C1 segment of cervical spinal cord (tissue), 14 donors: Measurements from ENCODE around the gene CIRBP.

Source experiments
- DNase-seq, 14 donors: peaks; one replicate each; lab custom pipeline; 2025; lab: John Stamatoyannopoulos, UW

Gene CIRBP

DNA sequence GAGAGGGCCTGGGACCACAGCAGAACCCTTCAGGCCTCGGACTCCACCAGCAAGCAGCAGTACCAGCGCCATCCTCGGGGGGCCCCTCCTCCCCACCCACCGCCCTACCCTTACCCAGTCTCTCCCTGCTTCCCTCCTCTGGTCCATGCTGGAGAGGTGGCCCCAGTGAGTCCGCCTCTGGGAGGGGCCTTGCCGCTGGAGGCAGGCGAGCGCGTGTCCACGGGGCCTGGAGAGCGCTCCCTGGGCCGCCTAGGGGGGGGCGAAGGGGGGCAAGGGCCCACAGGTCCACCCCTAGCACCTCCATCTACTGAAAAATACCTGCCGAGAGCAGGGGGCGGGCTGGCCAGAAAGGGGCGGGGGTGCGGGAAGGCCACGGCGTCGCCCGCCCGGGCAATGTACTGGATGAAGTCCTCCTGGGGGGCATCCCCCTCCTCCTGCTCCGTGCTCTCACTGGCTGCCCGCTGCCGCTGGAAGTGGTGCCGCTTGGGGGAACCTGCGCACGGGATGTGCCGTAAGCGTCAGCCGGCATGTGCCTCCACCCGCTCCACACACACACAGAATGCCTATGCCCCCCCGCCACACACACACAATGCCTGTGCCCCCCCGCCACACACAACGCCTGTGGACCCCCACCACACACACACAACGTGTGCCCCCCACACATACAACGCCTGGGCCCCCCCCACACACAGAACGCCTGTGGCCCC, 38.2 kb upstream of the CIRBP start:
- DNase-seq: no peak

DNA sequence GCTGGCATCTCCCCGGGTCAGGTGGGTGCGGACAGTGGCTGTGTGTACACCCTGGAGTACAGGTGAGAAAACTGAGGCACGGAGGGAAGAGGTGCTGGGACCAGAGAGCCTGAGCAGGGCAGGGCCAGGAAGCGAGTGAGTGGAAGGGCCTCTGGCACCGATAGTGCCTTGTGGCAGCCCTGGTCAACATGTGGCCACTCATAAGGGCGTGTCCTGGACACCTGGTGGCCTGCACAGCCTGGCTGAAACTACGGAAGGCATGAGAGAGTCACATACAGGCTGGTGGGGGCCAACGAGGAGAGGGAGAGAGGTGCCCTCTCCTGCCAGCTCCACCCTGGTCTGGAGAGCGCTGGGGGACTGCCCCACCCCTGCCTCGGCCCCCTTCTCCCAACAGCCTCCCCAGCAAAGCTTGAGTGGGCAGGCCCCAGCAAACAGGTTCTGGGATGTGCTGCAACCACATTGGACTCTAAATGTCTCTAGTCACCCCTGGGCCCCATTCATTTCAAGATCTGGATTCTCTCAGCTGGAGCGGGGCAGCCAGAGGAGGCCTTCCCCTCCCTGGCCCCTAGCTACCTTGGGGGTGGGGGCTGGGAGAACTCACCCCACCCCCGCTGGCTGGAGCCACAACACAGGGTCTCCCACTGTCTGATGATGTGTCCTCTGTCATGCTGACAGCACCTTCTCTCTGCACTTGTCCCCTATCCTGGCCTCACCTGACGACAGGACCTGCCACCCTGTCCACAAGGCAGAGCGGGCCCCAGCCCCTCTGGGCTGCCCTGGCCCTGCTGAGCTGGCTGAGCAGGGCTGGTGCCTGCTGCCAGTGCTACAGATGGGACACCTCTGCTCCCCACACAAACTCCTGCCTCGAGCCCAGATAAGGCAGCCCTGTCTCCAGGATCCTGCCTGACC, 37.1 kb upstream of the CIRBP start:
- DNase-seq: no peak

DNA sequence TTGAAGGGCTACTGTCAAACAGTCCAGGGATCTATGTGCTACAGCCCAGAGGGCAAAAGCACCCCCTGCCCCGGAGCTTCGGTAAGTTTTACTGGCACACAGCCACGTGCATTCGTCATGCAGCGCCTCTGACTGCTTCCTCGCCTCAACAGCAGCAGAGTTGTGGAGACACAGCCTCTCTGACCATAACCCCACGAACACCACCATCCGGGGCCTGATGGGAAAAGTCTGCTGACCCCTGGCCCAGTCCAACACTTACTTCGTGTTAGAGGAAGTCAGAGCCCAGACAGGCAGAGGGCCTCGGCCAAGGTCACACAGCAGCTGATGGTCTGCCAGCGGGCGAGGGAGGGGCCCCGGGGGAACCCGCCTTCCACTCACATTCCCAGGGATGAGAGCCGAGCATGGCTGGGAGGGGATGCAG, 36.5 kb upstream of the CIRBP start:
- DNase-seq: no peak

DNA sequence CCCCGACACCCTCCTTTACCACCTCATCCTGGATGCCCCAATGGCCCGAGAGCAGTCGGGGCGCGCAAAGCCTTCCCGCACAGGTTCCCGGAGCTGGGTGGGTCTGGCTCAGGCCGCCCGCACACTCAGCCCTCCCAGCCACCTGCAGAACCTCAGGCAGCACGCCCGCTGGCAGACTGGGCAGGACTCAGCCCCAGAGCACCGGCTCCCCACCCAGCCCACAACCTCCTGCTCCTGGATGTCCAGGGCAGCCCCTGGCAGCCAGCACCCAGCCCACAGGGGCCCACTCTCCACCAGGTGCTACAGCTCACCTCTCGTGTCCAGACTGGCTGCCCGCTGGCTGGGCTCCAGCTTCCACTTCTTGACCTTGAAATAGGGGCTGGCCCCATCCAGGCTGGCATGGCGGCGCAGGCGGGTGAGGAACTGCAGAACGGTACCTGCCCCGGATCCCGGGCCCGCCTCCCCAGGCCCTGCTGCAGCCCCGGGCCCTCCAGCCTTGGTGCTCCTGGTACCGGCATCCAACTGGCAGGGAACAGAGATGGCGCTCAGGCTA, 35.9 kb upstream of the CIRBP start:
- DNase-seq: no peak

DNA sequence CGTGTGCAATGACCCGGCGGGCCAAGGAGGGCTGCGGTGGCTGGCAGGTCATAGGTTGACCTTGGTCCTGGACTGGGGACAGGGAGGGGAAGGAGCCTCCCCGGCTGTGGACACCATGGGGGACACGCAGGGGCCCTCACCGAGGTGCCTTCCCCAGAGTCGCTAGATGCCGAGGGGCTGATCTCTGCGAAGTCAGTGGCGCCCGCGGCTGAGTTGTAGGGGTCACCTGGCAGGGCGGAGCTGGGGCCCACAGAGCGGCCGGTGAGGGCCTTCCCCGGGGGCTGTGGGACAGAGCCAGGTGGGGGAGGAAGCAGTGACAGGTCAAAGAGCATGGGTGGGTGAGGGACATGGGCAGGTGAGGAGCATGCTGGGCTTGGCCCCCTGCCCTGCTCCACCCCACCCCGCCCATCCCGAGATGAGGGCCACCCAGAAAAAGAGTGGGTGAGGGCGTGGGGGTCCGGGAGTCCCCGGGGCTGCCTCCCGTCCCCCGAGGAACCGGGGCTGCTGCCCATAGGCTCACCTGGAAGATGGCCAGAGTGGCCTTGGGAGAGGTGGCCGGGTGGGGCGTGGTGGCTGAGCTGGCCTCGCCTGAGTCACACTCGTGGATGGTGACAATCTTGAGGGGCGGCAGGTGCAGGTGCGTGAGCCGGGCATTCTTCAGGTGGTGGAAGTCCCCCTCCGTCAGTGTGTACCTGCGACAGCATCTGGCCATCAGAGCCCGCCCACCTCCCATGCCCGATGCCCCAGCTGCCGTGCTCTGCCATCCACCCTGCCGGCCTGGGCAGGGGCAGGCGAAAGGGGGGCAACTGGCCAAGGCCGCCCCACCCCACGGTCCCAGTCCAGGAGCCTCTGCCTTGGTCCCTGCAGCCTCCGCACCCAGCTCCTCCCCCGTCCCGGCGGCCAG, 34.8 kb upstream of the CIRBP start:
- DNase-seq: no peak

DNA sequence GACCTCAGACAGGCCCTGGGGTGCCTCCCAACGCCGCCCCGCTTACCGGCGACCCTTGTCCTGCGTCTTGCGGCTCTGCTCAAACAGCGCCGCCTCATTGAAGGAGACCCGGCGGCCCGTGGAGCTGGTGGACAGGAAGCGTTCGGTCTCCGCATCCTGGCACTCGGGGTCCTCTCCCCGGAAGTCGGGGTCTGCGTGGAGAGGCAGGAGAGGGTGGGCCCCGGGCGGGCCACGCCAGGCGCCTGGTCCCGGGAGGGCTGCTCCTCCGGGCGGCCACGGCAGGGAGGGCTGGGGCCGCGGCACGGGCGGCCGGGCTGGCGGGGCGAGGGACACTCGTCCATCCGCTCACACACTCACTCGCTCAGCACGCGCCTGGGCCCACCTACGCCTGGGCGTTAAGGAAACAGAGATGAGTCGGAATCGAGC, 34.2 kb upstream of the CIRBP start:
- DNase-seq: no peak

DNA sequence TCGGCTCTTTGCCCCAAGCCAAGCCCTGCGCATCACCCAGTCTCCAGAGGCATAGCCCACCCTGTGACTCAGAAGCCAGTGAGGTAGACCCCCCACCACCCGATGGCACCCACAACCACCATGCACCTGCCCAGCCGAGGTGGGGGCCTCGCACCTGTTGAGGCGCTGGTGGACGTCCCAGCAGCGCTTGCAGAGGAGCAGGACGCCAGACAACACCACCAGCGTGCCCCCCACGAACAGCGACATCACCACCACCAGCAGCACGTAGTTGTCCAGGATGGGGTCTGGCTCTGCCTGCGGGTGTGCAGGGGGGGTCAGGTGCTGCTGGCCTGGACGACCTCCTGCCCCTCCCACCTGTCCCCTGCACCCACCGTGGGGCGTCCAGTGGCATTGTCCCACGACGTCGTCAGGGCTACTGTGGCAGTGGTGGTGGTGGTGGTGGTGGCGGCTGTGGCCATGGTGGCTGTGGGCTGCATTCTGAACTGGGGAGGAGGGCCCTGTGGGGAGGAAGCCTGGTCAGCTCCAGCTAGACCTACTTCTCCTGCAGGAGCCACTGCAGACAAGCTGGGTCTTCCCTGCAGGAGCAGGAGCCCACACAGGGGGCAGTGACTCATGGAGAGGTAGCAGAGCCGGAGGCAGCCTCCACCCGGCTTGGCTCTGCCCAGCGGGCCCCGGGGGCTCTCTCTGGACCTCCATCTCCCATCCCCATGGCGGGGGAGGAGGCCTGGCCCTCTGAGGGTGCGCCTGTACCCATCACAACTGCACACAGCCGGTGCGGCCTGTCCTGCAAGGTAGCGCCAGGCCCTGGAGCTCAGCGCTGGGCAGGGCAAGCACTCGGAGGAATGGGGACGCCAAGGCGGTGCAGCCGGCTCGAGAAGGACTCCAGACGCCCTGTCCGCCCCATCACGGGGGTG, 33.2 kb upstream of the CIRBP start:
- no peak for DNase-seq

DNA sequence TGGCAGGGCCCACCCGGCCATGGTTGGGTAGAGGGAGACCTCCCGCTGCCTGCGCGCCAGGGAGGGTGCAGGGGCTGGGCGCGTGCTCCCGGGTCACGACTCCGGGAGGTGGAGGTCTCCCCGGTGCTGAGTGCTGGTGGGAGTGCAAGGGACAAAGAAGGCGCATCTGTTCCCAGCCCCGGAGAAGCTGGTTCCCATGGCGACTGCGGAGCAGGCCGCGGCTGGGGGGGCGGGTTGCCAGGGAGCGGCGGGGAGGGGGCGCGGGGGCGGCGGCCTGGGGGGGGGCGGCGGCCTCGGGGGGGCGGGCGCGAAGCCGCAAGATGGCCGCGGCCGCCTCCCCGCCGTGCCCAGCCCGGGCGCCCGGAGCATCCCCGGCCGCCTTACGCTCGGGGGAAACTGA, 32.6 kb upstream of the CIRBP start:
- DNase-seq: peak in 1 of 14 donors; percentile 12

DNA sequence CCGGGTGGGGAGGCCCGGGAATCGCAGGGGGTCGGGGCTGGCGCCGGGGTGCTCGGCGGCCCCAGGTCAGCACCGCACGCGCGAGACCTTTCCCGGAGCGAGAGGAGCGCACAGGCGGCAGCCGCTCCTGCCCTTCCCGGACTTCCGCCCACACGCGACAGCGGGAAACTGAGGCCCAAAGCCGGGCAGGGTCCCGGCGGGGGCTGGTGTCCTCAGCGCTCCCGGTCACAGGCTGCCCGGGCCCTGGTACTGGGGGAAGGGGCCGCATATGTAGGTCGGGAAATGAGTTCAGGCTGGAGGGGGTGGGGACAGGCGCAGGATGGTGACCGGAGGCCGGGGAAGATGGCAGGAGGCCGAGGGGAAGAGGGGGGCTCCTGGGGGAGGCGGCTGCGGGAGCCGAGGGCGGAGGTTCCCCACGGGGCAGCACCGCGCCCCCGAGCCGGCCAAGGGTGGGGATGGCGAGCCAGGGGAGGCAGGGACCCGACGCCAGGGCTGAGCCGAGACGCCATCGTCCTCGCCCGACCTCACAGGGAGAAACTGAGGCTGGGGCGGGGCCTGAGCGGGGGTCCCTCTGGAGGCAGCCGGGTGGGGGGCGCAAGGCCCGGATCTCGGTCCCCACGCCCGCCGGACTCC, 32.0 kb upstream of the CIRBP start:
- DNase-seq: peak in 5 of 14 donors; percentile 13 to 57 (median 35)

DNA sequence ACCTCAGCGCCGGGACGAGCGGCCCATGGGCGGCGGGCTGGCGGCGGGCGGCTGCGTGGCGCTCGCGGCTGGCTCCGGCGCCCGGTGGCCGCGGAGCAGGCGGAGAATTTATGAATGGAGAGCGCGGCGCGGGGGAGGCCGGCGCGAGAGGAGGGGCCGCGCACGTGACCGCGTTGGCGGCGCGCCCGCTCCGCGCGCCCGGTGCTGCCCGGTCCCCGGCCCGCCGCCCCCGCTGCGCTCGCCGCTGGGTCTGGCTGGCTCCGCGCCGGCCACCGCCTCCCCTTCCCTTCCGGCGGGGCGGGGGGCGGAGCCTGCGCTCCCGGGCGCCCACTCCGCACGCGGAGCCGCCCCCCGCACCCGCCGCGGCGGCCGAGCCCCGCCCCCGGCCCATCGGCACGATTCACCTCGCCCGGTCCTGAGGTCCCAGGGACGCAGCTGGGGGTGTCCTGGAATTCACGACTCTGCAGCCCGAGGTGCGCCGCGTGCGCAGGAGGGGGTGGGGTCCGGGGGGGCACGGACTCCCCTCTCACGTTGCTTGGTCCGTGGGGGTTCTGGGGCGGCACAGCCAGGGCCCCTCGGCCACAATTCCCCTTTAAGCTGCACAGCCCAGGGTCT, 31.3 kb upstream of the CIRBP start, which contains the start of gene CBARP:
Gene CBARP, minus strand, starts transcription at position 252 of the 615 bp plus-strand sequence. CDS start 1,905 bp downstream, outside the sequence.
- peak in 5 of 14 donors; percentile 32 to 63 (median 36) for DNase-seq

DNA sequence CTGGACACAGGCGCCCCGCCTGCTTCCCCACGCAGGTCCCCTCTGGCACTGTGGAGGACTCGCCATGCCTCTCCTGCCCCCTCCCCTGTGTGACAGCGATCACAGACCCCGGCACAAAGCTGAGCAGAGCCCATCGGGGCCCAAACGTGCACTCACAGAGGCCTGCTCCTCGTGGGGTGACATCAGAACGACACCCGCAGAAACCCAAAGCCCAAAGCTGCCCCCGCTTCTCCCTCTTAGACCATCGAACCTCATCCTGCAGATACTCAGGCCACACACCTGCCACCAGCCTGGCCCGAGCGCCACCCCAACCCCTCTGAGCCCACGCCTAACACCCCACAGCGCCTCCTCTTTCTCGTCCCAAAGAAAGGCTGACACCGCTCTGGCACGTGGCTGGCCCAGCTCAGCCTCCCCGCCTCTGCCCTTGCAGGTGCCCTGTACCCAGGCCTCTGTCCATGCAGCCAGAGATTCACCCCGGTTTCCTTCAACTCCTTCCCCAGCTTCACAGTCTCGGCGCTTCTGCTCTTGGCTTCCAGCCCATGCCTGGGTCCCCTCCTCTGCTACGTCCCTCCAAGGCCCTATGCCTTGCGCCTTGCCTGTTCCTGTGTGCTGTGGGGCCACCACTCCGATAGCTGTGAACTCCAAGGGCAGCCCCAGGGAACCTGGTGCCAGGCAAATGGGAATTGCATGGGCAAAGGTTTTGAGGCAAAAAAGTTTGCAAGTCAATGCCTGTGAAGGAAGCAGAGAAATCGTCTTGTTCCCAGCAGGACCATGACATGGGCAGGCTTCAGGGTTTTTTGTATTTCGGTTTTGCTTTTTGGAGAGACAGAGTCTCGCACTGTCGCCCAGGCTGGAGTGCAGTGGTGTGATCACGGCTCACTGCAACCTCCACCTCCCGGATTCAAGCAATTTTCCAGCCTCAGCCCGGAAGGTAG, 30.5 kb upstream of the CIRBP start:
- DNase-seq: peak in 5 of 14 donors; percentile 22 to 51 (median 37)

DNA sequence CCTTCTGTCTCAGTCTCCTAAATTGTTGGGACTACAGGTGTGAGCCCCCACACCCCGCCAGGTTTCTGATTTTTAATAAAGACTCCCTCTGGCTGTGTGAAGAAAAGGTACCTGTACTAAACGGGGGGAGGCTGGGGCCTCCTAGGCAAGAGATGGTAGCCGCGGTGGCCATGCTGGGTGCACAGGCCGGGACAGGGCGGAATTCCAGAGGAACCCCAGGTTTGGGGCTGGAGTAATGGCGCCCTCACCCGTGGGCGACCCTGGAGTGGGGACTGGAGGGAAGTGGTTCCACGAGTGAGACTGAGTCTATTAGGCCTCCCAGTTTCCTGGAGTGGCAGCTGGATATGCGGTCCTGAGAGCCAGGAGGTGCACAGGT, 29.7 kb upstream of the CIRBP start:
- peak in 1 of 14 donors; percentile 58 for DNase-seq

DNA sequence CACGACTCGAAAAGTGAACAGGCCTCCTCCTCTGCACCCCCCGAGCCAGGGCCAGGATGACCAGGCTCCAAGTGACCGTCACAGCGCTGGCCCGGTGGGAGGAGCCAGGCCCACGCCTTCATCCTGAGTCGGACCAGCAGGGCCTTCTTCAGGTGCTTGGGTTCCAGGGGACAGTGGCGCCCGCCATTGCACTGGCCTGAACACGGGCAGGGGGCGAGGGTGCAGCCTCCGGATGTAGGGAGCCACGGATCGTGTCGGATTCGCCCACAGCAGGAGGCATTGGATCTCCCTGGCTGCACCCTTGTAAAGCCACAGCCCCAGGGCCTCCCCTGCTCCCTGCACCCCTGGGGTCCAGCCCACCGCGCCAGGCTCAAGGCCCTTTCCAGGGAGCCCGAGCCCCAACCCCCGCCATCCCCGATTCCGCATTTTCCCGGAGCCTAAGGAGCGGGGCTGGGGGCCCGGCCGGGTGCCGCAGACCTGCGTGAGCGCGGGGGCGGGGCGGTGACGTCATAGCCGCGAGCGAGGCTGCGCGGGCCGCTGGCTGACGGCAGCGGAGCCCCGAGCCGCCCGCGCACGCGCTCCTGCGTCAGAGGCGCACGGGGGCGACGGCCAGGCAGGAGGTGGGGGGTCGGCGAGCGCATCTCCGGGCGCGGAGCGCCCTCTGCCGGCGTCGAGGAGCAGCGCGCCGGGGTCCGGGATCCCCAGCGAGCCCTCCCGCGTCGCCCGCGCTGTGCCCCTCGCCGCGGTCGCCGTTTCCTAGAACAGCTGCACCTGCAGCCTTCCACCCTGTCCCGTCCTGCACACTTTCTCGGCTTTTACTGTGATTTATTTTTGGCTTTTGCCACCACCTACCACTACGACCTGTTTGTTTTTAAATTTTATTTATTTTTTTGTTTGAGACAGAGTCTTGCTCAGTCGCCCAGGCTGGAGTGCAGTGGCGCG, 29.1 kb upstream of the CIRBP start:
- peak in 13 of 14 donors; percentile 23 to 86 (median 71) for DNase-seq

DNA sequence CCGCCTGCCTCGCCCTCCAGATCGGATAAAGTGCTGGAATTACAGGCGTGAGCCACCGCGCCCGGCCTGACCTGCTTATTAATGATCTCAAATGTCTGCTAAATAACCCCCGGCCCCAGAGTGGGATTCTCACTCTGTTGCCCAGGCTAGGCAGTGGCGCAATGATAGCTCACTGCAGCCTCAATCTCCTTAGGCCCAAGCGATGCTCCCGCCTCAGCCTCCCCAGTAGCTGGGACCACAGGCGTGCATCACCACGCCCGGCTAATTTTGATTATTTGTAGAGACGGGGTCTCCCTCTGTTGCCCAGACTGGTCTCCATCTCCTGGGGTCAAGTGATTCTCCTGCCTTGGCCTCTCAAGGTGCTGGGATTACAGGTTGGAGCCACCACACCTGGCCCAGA, 28.2 kb upstream of the CIRBP start:
- DNase-seq: no peak

DNA sequence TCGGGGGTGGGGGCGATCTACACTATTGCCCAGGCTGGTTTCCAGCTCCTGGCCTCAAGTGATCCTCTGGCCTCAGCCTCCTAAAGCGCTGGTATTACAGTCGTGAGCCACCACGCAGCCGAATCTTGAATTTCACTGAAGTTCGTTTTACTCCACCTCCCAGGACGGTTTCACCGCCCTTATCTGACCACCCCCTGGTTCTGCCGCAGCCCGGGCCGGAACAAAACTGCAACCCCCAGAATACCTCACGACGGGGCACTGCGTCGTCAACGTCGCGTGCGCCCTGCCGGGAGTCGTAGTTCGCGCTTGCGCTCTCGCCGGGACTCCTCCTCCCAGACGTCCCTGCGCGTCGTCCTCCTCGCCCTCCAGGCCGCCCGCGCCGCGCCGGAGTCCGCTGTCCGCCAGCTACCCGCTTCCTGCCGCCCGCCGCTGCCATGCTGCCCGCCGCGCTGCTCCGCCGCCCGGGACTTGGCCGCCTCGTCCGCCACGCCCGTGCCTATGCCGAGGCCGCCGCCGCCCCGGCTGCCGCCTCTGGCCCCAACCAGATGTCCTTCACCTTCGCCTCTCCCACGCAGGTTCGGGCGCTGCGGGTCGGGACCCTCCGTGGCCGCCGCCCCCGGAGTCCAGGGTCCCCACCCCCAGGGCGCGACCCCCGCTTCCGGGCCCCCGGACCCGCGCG, 27.6 kb upstream of the CIRBP start, which contains the start of gene ATP5F1D:
Gene ATP5F1D, plus strand, starts transcription at position 335 of the 679 bp plus-strand sequence. Its CDS starts 100 bp downstream, at position 435.
- DNase-seq: peak; percentile 27 to 92 (median 88)
